Loucy (cell line): ENCODE measurements around the gene TNP2.

Source experiments
- CTCF ChIP-seq: fragments of 200-600 bp; sonication (generic); conservative IDR thresholded peaks from 2 replicates; pipeline ENCODE4 v1.5.1; 2014; ENCODE audit warnings: mild to moderate bottlenecking, antibody characterized with exemption, low read length
- EZH2phosphoT487 ChIP-seq: fragments of 200-600 bp; IDR thresholded peaks from 2 replicates; pipeline ENCODE4 v1.6.1; 2018; ENCODE audit warnings: antibody characterized with exemption, mild to moderate bottlenecking, moderate library complexity, borderline replicate concordance

- TF ChIP-seq CTCF (no peak), EZH2phosphoT487 (no peak)
These were observed 4.0 kb upstream of the TNP2 start, which contains the start of gene PRM3 for GRCh38 chr16:11272921-11273720.
